H1 (cell line): ENCODE data around the gene TMEM63C.

Experiments
- ATF2 ChIP-seq: IDR thresholded peaks from 2 replicates; pipeline ENCODE4 v1.6.1; 2012; ENCODE audit warnings: low read length, inconsistent platforms
- CHD1 ChIP-seq: IDR thresholded peaks from 2 replicates; pipeline ENCODE4 v1.6.1; 2012; ENCODE audit warnings: low read depth, low read length, improper control_type of control experiment
- CREB1 ChIP-seq: IDR thresholded peaks from 2 replicates; pipeline ENCODE4 v1.6.1; 2012; ENCODE audit warnings: inconsistent platforms
- CTCF ChIP-seq, 3 experiments: IDR thresholded peaks; 1 replicate in 2 of 3; 2 replicates in 1 of 3; pipeline versions ENCODE4 v1.5.1 to v1.6.1; 2011; ENCODE audit warnings: low read length in 3 of 3, mild to moderate bottlenecking in 3 of 3, inconsistent platforms in 2 of 3, low read depth in 1 of 3, moderate library complexity in 1 of 3; ENCODE audit not compliant: insufficient read depth in 1 of 3; ENCODE audit errors: control extremely low read depth in 1 of 3
- EZH2 ChIP-seq: fragments of 200-600 bp; sonication (generic); IDR thresholded peaks from 2 replicates; pipeline ENCODE4 v1.7.1; 2012; ENCODE audit warnings: low read depth, mild to moderate bottlenecking, moderate library complexity, low read length, inconsistent platforms; ENCODE audit not compliant: severe bottlenecking
- JUN ChIP-seq: IDR thresholded peaks from 2 replicates; pipeline ENCODE4 v1.6.1; 2011; ENCODE audit warnings: low read depth, mild to moderate bottlenecking, improper control_type of control experiment, low read length
- JUND ChIP-seq: IDR thresholded peaks from 2 replicates; pipeline ENCODE4 v1.6.1; 2011; ENCODE audit warnings: mild to moderate bottlenecking, improper control_type of control experiment, low read length
- MAFK ChIP-seq: IDR thresholded peaks from 2 replicates; pipeline ENCODE4 v1.6.1; 2012; ENCODE audit warnings: low read depth, mild to moderate bottlenecking, improper control_type of control experiment, low read length
- POLR2A ChIP-seq, 2 experiments: IDR thresholded peaks; 1 replicate in 1 of 2; 2 replicates in 1 of 2; pipeline ENCODE4 v1.6.1; 2011; ENCODE audit warnings: low read depth in 2 of 2, low read length in 2 of 2, mild to moderate bottlenecking in 2 of 2; ENCODE audit errors: control extremely low read depth in 1 of 2
- POLR2AphosphoS5 ChIP-seq: IDR thresholded peaks from 2 replicates; pipeline ENCODE4 v1.6.1; 2011; ENCODE audit warnings: low read depth, low read length
- RAD21 ChIP-seq, 2 experiments: IDR thresholded peaks in 1 of 2; conservative IDR thresholded peaks in 1 of 2; 2 replicates each; pipeline ENCODE4 v1.6.1; 2011; ENCODE audit warnings: low read depth in 2 of 2, low read length in 2 of 2, improper control_type of control experiment in 1 of 2, inconsistent platforms in 1 of 2, mild to moderate bottlenecking in 1 of 2, moderate library complexity in 1 of 2
- SP1 ChIP-seq: IDR thresholded peaks from 2 replicates; pipeline ENCODE4 v1.6.1; 2011; ENCODE audit warnings: low read depth, low read length
- TAF1 ChIP-seq: IDR thresholded peaks from 2 replicates; pipeline ENCODE4 v1.6.1; 2011; ENCODE audit warnings: mild to moderate bottlenecking, low read depth, low read length
- ZNF274 ChIP-seq: IDR thresholded peaks from 2 replicates; pipeline ENCODE4 v1.7.0; 2012; ENCODE audit warnings: low read length, borderline replicate concordance; ENCODE audit errors: extremely low read depth

GRCh38 chr14:77260631-77261030, 79.0 kb downstream of the TMEM63C start:
- TF ChIP-seq CTCF (IDR thresholded peaks at IDR 0.05; ENCODE audit: control extremely low read depth in 1 of 3, insufficient read depth in 1 of 3, low read depth in 1 of 3, low read length in 3 of 3) (no peak), MAFK (no peak), RAD21 (IDR thresholded peaks at IDR 0.05 in 1 of 2, conservative IDR thresholded peaks at IDR 0.05 in 1 of 2; ENCODE audit: low read depth in 2 of 2, low read length in 2 of 2) (no peak), ZNF274 (no peak), POLR2A (IDR thresholded peaks at IDR 0.05; ENCODE audit: control extremely low read depth in 1 of 2, low read depth in 2 of 2, low read length in 2 of 2) (no peak), TAF1 (no peak), JUND (no peak), POLR2AphosphoS5 (no peak), EZH2 (no peak), CHD1 (no peak), ATF2 (no peak), CREB1 (no peak), SP1 (no peak), JUN (no peak)
